ENCODE results near the gene ITGBL1.
A peak's percentile ranks its signal among the peaks of the same experiment; 100 is the strongest.

ITGBL1 gene

DNA sequence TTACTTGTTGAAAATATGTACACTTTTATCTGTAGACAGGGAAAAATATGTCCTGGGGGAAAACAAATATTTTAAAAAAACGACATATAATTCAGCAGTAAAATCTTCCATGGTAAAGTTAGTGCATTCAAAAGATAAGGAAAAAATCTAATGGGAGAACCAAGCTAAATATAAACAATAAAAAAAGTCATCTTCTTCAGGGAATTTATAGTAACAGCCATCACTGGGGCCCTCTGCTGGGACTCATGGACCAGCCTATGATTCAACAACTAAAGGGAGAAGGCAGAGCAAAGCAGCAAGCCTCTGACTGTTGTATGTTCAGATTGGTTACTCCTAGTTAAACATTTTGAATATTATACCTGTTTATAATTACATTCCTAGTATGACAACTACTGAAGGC is 93.0 kb downstream of the ITGBL1 start:
- Histone ChIP-seq H3K4me3 (no peak overlapping the region), H3K27ac (no peak overlapping the region)

DNA sequence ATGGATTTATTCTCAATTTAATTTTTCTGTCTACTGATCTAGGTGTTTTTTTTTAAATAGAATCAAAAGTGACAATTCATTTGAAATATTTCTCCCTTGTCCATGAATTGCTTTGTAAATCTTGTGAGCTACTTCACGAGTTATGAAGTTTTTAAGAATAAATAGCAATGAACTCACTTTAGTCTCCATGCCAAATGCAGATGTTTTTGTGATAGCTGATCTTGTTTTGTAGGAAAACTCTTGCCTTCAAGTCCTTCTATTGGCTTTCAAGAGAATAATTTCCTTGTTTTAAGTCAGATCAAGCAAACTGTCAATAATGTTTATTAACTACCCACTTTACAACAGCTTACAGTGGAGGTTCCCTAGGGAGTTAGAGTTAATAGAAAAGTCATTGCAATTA is 99.8 kb downstream of the ITGBL1 start:
- no peak overlapping the region for H3K27ac ChIP-seq
- H3K4me3 ChIP-seq: no peak overlapping the region

DNA sequence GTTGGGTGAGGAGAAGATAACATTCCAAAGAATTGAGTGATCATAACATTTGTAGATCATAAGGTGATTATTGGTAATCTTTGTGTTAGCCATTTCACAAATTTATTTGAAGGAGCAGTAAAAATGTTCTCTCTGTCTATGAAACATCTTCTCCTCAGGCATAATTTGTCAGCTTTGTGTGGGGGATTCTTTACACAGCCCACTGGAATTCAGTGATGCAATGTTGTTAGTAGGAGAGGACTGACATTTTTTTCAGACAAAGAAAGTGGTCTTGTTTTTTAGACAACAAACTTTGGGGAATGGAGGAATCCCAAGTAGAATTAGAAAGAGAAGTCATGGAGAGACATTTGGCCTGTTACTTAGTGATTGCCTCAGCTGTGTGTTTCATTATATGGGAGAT is 100.3 kb downstream of the ITGBL1 start:
- H3K4me3 ChIP-seq: no peak overlapping the region
- H3K27ac ChIP-seq: no peak overlapping the region

DNA sequence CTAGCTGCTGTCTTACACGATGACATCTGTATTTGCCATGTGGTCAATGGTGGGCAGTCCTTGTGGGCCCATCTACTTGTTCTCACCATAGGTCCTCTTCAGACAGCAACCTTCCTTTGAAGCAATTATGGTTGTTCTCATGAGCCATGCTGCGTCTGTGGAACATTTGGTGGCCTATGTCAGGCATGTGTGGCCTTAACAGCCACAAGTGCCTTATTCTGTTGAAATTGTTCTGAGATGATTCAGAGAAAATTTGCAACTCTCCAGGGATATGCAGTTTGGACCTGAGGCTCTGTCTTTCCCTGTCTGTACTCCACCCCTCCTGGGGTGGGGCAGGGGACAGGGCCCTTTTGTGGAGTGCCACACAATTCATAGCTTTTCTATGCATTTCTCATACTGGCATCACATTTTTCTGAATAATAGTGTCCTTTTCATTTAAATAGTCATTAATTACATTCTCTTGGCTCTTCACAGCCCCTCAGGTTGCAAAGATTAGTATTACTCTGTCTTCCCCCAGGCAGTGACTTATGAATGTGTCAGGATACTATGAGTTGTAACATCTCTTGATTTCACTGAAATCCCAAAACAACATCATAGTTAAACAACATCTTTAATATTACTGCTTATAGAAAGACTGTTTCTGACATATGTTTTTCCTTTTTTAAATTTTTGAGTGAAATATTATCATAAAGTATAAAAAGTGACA is 102.1 kb downstream of the ITGBL1 start:
- no peak overlapping the region for H3K27ac ChIP-seq
- no peak overlapping the region for H3K4me3 ChIP-seq

DNA sequence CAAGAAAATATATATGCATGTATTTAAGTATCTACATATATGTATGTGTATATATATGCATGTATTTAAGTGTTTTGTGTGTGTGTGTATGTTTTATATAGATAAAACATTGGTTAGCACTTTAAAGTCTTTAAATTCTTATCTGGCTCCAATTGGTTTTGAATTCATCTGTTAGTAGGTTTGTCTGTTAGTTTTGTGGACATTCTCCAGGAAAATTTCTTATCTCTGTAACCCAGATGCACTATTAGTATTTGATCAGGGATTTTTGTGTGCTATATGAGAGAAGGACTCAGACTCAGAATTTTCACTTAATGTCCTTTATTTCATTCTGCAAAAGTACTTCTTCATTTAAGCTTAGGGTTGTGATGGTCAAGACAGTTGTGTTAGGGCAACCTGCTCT is 103.1 kb downstream of the ITGBL1 start:
- H3K27ac ChIP-seq: no peak overlapping the region
- H3K4me3 ChIP-seq: no peak overlapping the region

DNA sequence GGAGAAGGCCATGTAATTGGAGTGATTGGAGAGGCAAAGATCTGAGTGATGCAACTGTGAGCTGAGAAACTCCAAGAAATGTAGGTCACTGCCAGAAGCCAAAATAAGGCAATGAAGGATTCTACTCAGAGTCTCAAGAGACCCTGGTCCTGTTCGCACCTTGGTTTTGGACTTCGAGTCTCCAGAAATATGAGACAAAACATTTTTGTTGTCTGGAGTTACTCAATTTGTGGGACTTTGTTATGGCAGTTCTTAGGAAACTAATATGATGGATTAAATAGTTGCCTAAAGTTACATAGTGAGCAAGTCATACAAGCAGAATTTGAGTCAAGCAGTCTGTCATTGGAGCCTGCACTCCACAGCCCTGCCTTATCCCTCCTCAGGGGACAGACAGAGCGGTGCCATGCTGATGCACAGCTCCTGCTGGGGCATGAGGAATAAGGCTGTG is 104.2 kb downstream of the ITGBL1 start:
- H3K27ac ChIP-seq: no peak overlapping the region
- H3K4me3 ChIP-seq: no peak overlapping the region

DNA sequence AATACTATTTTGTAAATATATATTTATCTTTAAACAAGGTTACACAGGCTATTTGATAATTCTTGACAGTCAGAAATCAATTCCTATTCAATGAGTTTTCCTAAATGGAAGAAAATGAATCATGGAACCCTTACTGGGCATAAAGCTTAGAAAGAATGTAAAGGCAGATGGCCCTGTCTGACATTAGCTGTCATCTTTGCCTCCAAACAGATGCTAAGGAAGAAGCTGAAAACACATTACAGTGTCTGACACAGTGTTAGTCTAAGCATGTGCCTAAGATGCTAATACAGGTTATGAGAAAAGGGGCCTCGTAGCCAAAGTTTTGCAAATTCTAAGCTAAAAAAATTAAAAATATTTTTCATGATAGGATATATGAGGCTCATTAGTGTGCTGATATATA is 112.8 kb downstream of the ITGBL1 start:
- no peak overlapping the region for H3K4me3 ChIP-seq
- H3K27ac ChIP-seq: no peak overlapping the region

DNA sequence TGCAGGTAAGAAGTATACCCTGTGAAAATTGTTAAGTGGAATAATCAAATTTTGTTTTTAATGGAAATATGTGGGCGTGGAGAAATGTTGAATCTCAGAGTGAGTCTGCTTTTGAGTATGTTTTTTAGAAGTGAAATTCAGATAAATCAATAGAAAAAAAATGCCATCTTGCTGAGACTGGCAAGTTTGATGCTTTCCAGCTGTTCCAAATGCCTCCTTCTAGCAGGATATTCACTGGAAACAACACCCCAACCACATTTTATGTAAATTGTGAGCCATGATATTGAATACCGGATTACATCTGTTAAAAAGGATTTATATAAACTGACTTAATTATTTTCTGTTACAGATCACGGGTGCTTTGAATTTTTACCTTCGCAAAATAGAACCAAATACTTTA is 115.4 kb downstream of the ITGBL1 start:
- H3K4me3 ChIP-seq: no peak overlapping the region
- H3K27ac ChIP-seq: no peak overlapping the region

DNA sequence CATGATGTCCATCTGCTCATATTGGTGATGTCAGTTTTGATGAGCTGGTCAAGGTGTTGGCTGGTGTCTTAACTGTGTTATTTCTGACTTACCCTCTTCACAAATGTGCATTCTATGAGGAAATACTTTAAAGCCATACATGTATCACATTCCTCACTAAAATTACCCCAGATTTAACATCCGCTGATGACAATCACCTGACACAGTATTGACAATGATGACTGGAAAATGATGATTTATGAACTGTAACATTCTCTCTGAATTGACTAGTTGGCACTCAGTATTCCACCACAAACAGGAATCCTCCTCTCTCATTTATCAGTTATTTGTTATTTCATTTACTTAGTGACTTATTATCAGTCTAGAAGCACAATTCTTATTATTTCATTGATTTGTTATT is 117.3 kb downstream of the ITGBL1 start:
- Histone ChIP-seq H3K27ac (no peak overlapping the region), H3K4me3 (no peak overlapping the region)

DNA sequence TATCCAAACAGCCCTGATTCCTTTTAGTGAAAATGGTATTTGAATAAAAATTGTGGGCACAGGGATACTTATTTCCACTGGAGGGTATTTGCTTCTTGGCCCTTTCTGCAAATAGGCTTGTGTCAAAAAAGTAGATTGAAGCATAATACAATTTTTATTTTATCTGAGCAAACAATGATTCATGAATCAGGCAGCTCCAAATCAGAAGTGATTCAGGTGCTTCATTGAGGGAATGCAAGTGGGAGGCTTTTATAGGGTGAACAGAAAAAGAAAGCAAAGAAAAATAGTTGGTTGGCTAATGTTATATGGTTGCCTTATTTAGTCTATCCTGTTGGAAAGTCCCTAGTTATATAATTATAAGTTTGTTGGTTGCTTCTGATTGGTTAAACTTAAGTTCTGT is 117.9 kb downstream of the ITGBL1 start:
- Histone ChIP-seq H3K27ac (no peak overlapping the region), H3K4me3 (no peak overlapping the region)

DNA sequence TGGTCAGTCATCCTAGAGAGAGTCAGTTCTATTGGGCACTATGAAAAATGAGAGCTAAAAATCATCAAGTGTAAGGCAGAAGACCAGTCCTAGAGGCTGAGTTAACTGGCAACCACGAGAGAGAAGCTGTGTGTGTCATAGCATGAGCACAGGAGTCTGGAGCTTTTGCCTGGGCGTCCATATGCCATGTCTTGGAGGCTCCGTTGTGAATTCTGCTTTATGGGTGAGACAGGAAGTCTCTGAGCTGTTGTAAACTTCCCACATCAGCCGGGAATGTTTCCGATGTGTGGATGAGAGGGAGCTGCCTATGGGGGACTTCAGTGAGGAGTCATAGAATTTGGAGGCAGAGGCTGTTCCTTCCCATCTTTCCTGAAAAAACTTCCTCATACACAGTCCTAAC is 120.0 kb downstream of the ITGBL1 start:
- Histone ChIP-seq H3K27ac (no peak overlapping the region), H3K4me3 (no peak overlapping the region)

DNA sequence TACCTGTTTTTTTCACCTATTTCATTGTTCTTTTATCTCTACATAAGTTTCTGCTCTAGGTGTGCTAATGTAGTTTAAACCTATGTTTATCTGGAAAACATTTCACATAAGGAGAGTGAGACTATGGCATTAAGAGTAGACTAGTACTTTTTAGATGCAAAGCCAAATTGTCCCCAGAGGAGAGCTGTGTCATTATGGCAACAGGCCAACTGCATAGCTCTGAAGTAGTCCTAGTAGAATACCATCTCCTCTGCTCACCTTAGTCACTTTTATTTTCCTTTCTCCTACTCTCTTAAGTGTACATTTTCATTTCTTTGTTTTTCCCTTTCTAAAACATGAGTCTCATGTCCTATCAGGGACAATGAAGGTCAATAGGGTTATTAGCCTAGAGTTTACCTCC is 123.1 kb downstream of the ITGBL1 start:
- no peak overlapping the region for H3K4me3 ChIP-seq
- no peak overlapping the region for H3K27ac ChIP-seq

DNA sequence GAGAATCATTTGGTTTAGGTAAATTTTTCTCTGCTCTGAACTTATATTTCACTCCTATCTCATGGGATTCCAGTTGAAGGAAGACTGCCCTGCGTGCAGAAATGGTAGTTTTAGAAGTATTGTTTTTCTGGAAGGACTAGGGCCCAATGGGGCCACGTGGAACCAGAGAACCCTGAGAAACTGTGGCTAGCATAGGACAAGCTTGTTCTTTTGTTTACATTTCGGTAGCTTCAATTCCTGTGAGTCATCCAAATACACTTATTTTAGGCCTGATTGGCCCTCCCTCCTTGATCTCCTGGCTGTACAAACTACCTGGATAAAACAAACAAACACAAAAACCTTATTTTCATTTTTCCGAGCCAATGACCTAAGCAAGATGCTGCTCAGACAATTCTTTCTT is 124.0 kb downstream of the ITGBL1 start:
- Histone ChIP-seq H3K27ac (no peak overlapping the region), H3K4me3 (no peak overlapping the region)

DNA sequence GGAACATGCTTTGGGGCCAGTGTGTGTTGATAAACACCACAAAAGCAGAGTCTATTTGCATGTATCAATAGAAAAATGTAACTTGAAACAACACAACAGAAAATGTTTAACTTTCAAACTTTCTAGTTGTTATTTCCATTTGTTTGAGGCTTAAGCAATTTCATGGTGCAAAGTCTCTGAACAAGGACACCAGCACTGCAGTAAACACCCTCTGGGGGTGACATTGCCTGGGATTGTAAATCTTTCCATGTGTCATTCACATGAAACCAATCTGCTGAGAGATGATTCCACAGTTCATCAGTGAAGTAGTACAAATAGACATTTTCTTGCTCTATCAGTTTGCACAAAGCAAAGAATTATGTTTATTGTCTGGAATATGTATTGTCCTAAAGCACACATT is 124.5 kb downstream of the ITGBL1 start:
- Histone ChIP-seq H3K27ac (no peak overlapping the region), H3K4me3 (no peak overlapping the region)

DNA sequence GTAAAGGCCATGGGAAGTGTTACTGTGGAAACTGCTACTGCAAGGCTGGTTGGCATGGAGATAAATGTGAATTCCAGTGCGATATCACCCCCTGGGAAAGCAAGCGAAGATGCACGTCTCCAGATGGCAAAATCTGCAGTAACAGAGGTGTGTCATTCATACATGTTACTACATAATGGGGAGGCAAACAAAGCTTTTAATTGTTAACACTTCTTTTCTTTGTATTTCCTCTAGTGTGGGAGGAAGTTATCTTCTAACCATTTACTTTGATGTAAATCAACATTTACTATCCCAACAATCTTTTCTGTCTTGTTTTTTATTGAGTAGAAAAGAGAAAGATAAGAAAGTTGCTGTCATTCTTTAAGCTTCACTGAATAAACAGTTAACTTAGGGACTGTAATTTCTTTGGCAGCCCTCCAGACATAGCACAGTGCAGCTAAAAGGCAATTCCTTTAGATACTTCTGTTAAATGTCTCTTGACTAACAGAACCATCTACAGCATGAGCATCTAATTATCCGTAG is 126.9 kb downstream of the ITGBL1 start:
- no peak overlapping the region for H3K27ac ChIP-seq
- no peak overlapping the region for H3K4me3 ChIP-seq

DNA sequence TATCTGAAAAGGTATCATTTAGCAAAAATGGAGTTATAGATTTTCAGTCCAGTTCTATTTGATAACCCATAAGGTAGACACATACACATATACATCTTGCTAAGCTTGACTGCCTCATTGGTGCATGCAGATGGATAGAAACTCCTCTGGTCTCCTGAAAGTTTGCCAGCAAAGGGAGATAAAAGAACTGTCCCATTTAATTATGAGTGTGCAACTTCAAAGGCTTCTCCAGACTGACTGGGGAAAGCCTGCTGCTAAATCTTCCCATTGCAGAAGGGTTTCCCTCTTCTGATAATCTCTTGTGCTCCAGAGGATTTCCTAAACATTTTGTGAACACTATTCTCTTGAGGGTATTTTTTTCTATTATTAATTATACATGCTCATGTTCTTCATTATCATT is 131.9 kb downstream of the ITGBL1 start:
- Histone ChIP-seq H3K27ac (no peak overlapping the region), H3K4me3 (no peak overlapping the region)

DNA sequence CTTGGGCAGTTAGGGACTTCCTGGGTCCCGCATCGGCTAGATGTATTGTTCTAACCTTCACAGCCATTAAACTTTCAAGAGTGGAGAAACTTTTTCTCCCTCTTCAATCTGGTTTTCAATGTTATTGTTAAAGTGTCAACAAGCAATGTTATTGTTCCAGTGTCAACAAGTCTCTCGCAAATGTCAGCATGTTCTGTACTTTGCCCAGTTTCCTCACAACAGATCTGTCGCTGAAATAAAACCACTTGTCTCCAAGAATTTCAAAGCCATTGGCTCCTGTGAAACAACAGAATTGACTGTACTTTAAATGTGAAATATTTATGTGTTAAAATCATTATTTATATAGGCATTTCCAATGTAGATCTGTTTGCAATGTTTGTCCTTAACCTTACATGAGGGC is 138.0 kb downstream of the ITGBL1 start:
- H3K27ac ChIP-seq: no peak overlapping the region

DNA sequence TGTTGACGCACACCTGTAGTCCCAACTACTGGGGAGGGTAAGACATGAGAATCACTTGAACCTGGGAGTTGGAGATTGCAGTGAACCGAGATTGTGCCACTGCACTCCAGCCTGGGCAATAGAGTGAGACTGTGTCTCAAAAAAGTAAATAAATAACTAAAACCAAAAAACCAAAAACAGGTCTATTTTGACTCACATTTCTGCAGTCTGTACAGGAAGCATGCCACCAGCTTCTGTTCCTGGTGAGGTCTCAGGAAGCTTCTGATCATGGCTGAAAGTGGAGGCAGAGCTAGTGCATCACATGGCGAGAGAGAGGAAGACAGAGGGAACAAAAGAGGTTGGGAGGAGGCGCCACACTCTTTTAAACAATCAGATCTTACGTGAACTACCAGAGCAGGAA is 142.5 kb downstream of the ITGBL1 start:
- no peak overlapping the region for H3K4me3 ChIP-seq

More for the DNA sequence above, 138.0 kb downstream of the ITGBL1 start:
- no peak overlapping the region for H3K4me3 ChIP-seq

DNA sequence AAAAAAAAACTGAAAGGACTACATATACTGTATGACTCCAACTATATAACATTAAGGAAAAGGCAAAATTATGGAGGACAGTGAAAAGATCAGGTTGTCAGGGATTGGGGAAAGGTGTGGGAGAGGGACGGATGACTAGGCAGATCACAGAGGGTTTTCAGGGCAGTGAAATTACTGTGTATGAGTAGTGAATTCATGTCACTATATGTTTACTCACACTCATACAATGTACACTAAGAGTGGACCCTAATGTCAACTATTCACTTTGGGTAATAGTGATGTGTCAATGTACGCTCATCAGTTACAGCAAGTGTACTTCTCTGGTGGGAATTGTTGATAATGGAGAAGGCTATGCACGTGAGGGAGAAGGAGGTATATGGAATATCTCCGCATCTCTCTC is 144.3 kb downstream of the ITGBL1 start:
- Histone ChIP-seq H3K4me3 (no peak overlapping the region), H3K27ac (no peak overlapping the region)

More for the DNA sequence above, 142.5 kb downstream of the ITGBL1 start:
- no peak overlapping the region for H3K27ac ChIP-seq

DNA sequence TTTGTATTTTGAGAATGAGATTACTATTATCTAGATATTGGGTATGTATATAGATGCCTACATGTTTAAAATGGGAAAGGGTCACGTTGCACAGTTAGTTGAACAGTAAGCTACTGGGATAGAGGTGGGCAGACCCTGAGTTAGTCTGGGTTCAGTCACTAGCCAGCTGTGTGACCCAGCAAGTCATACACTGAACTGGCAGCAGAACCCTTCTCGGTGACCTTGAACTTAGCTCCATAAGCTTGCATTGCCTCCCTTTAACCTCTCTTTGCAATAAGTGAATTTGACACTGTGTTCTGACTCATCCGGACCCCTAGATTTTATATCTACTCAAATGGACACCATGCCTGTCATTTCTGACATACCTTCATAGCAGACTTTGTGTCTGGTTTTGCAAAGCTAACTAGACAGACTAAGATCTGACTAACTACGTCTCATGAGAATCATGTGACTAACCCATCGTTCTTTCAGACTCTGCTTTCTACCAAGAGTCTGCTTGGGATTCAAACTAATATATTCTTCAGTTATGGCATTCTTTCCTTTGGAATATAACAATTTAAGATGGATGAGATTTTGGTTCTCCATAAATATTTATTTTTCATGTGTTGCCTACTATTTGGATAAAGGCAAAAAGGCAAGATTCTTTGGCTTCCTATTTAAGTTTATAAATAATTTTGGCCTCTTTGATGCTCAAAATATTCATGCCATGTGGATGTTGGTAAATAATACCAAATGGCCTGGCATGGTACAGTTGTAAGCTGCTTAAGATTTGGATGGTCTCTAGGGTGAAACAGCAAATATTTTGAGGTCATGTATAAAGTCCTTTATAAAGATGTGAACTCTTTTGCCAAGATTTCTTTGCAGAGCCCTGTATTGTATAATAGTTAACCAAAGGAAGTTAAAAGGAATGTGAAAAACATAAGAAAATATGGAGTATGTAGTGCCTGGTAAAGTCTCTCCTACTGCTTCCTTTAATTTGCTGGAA is 159.3 kb downstream of the ITGBL1 start:
- Histone ChIP-seq H3K27ac (peak overlapping the region in 1 of 21 experiments; percentile 57), H3K4me3 (no peak overlapping the region)

DNA sequence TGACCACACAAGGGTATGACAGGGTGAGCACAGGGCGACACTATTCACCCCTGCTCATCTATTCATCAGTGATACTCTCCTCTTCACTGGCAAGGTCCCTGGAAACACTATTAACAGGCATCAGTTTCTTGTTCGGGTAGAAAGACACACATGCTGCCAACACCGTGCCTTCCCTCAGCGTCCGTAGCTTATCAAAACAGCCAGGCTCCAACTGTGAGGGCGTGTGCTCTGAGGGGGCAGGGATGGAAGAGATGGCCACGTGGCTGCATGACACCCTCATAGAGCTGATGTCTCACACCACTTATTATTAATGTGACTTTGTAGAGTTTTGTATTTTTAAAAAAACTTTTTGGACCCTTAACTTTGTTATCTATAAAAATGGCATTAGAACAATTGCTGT is 160.3 kb downstream of the ITGBL1 start:
- H3K4me3 ChIP-seq: no peak overlapping the region
- H3K27ac ChIP-seq: peak overlapping the region in 3 of 21 experiments; percentile 7 to 57 (median 8)
